ENCODE data around the gene THBD.

THBD gene

DNA sequence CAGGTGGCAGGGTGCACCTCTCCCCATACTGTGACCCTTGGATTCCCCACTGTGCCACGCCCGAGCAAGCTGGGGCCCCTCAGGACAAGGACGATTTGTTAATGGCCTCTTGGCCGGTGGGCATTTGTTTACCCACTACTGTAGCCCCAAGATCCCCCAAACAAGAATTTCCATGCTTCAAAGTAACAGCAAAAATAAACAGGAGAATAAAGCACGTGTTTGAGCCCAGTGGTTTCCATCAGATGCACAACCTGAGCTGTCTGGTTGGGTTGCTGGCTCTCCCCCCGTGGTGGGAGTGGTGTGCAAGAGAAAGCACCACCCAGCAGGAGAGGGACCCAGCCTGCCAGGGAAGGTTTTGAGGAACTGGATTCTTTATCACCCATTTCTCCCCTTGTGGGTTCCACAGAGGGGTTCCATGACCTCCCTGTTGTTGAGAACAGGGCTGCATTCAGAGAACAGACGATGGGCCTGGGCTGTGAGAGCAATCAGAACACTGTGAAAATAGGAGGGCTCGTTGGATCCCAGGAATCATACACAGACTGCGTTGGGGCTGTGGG lies 31.9 kb upstream of the THBD start:
- Histone ChIP-seq H3K27me3 (ENCODE audit: insufficient read depth, poor library complexity, severe bottlenecking) (no peaks in the 10 kb centered on the region), H3K4me3 (ENCODE audit: severe bottlenecking) (no peak overlapping the region), H3K4me1 (ENCODE audit: insufficient read depth, poor library complexity, severe bottlenecking) (peaks cover 12% of the 10 kb centered on the region), H3K27ac (ENCODE audit: poor library complexity, severe bottlenecking) (no peak overlapping the region), H3K9me3 (ENCODE audit: severe bottlenecking) (no peaks in the 10 kb centered on the region), H3K36me3 (ENCODE audit: low read depth) (no peaks in the 10 kb centered on the region)
- ATAC-seq (ENCODE audit: low read depth): no peak
- DNase-seq (ENCODE audit: low spot score): no peak
- TF ChIP-seq, protein P1, sequence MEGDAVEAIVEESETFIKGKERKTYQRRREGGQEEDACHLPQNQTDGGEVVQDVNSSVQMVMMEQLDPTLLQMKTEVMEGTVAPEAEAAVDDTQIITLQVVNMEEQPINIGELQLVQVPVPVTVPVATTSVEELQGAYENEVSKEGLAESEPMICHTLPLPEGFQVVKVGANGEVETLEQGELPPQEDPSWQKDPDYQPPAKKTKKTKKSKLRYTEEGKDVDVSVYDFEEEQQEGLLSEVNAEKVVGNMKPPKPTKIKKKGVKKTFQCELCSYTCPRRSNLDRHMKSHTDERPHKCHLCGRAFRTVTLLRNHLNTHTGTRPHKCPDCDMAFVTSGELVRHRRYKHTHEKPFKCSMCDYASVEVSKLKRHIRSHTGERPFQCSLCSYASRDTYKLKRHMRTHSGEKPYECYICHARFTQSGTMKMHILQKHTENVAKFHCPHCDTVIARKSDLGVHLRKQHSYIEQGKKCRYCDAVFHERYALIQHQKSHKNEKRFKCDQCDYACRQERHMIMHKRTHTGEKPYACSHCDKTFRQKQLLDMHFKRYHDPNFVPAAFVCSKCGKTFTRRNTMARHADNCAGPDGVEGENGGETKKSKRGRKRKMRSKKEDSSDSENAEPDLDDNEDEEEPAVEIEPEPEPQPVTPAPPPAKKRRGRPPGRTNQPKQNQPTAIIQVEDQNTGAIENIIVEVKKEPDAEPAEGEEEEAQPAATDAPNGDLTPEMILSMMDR (IDR thresholded peaks at IDR 0.05; ENCODE audit: poor library complexity, severe bottlenecking): no peak

DNA sequence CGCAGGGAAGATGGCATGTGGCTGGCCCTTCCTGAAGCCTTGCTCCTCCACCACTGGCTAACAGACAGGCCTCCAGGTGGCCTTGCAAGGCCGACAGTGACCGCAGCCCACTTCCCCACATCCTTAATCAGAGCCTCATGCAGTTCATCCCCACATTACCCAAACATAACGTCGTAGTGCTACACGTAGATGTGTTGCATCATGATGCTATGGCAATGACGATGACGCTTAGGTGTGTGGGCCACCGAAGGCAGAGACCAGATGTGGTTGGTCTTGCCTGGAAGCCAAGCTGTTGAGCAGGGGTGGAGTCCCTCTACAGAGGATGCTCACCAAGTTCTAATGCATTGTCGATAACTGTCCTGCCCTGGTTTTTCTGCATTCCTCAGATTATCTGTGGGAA lies 31.0 kb upstream of the THBD start:
- no peak overlapping the region for H3K4me3 ChIP-seq (ENCODE audit: severe bottlenecking)
- H3K27me3 ChIP-seq (ENCODE audit: insufficient read depth, poor library complexity, severe bottlenecking): no peaks in the 10 kb centered on the region
- ATAC-seq (ENCODE audit: low read depth) (no peak), DNase-seq (ENCODE audit: low spot score) (no peak)
- no peak overlapping the region for H3K27ac ChIP-seq (ENCODE audit: poor library complexity, severe bottlenecking)
- peaks cover 12% of the 10 kb centered on the region for H3K4me1 ChIP-seq (ENCODE audit: insufficient read depth, poor library complexity, severe bottlenecking)
- TF ChIP-seq, protein P1 (IDR thresholded peaks at IDR 0.05; ENCODE audit: poor library complexity, severe bottlenecking): no peak
- H3K9me3 ChIP-seq (ENCODE audit: severe bottlenecking): no peaks in the 10 kb centered on the region
- no peaks in the 10 kb centered on the region for H3K36me3 ChIP-seq (ENCODE audit: low read depth)

DNA sequence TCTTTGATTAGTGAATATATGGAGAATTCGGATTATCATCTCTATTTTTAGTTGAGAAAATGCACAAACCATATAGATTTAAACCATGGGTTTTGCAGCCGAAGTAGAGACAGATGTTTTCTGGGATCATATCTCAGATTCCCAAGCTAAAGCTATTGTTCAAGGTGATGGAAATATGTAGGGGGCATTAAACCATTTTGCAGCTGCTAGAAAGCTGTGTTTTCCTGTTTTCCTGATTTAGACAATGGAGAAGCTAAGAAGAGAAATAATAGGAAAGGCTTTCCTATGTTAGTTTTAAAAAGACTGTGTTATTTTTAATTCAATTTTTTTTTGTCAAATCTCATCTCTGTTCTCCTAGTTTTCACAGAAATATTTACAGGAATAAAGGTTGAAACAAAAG lies 30.5 kb upstream of the THBD start:
- H3K27me3 ChIP-seq (ENCODE audit: insufficient read depth, poor library complexity, severe bottlenecking): no peaks in the 10 kb centered on the region

DNA sequence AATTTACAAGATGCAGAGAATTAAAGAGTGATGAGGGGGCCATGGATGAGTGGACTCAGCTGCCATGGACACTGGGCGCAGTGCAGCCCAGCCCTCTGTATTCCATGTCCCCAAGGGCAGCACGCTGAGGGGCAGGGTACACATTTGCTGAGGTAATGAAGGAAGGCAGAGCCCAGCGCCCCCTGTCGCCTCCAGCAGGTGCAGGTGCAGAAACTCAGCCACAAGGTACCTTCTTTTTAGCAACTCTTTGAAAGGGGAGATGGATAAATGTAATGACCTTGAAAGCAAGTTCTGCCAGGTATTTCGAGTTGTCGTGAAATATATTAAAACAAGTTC lies 29.5 kb upstream of the THBD start:
- H3K36me3 ChIP-seq (ENCODE audit: low read depth): no peaks in the 10 kb centered on the region
- DNase-seq (ENCODE audit: low spot score): no peak
- H3K4me3 ChIP-seq (ENCODE audit: severe bottlenecking): no peak overlapping the region
- H3K4me1 ChIP-seq (ENCODE audit: insufficient read depth, poor library complexity, severe bottlenecking): peaks cover 12% of the 10 kb centered on the region
- H3K27me3 ChIP-seq (ENCODE audit: insufficient read depth, poor library complexity, severe bottlenecking): no peaks in the 10 kb centered on the region
- H3K9me3 ChIP-seq (ENCODE audit: severe bottlenecking): no peaks in the 10 kb centered on the region
- no peak overlapping the region for H3K27ac ChIP-seq (ENCODE audit: poor library complexity, severe bottlenecking)
- ATAC-seq (ENCODE audit: low read depth): no peak
- TF ChIP-seq, protein P1 (IDR thresholded peaks at IDR 0.05; ENCODE audit: poor library complexity, severe bottlenecking): no peak

More for the DNA sequence above, 30.5 kb upstream of the THBD start:
- Histone ChIP-seq H3K9me3 (ENCODE audit: severe bottlenecking) (no peaks in the 10 kb centered on the region), H3K4me3 (ENCODE audit: severe bottlenecking) (no peak overlapping the region), H3K36me3 (ENCODE audit: low read depth) (no peaks in the 10 kb centered on the region), H3K27ac (ENCODE audit: poor library complexity, severe bottlenecking) (no peak overlapping the region), H3K4me1 (ENCODE audit: insufficient read depth, poor library complexity, severe bottlenecking) (peaks cover 12% of the 10 kb centered on the region)
- TF ChIP-seq, protein P1 (IDR thresholded peaks at IDR 0.05; ENCODE audit: poor library complexity, severe bottlenecking): no peak
- ATAC-seq (ENCODE audit: low read depth) (no peak), DNase-seq (ENCODE audit: low spot score) (no peak)

DNA sequence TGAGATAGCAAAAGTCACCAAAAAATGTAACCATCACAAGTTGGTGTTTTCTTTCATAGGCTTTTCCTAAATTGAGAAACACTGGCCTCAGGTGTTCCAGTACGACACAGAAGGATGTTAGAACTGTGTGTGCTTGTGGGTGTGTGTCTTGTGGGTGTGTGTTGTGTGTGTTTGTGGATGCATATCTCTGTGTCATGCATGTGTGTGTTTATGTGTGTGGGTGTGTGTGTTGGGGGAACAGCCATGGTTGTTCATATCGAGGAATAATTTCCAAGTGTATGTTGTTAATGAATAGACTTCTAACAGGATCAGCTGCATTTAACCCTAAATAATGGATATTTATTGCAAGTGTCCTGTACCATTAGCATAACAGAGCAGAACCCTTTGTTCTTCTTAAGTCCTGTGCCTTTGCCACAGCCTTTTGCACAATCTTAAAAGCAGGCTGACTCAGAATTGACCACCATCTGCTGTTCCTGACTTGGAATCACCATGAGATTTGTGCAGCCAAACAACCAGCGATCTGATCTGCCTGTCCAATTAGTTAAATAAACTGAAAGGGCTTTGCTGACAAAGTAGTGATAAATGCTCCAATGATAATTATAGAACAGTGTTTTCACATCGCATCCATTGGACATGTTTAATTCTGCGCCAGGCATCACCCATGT lies 29.0 kb upstream of the THBD start:
- no peak overlapping the region for H3K27ac ChIP-seq (ENCODE audit: poor library complexity, severe bottlenecking)
- no peaks in the 10 kb centered on the region for H3K9me3 ChIP-seq (ENCODE audit: severe bottlenecking)
- H3K27me3 ChIP-seq (ENCODE audit: insufficient read depth, poor library complexity, severe bottlenecking): no peaks in the 10 kb centered on the region
- DNase-seq (ENCODE audit: low spot score) (no peak), ATAC-seq (ENCODE audit: low read depth) (no peak)
- TF ChIP-seq, protein P1 (IDR thresholded peaks at IDR 0.05; ENCODE audit: poor library complexity, severe bottlenecking): no peak
- peaks cover 10% of the 10 kb centered on the region for H3K4me1 ChIP-seq (ENCODE audit: insufficient read depth, poor library complexity, severe bottlenecking)
- no peaks in the 10 kb centered on the region for H3K36me3 ChIP-seq (ENCODE audit: low read depth)
- no peak overlapping the region for H3K4me3 ChIP-seq (ENCODE audit: severe bottlenecking)
